ENCODE results near the gene CTCFL. TPM values are rescaled to one million over a fixed set of nuclear protein-coding genes. Genes with fewer than 3 reads are reported as not detected.

Gene CTCFL
- total and polyA plus RNA-seq, 2 of the 8 experiments (the other 6 are each of a cell fraction or from before 2014, with no cell fraction given) = 0.30 to 0.80 TPM

GRCh38 chr20:57450419-57450818, 74.5 kb downstream of the CTCFL start:
- Histone ChIP-seq H3K56ac (replicated peaks; ENCODE audit: insufficient read length, low read depth, low read length) (no peak overlapping the region), H2BK5ac (ENCODE audit: low read depth, low read length) (no peak overlapping the region), H3K23ac (ENCODE audit: insufficient read length) (no peak overlapping the region), H3K4me3 (ENCODE audit: extremely low read depth in 1 of 4, insufficient read depth in 2 of 4, low read depth in 3 of 4, low read length in 4 of 4) (no peak overlapping the region), H2AFZ (ENCODE audit: low read length) (no peak overlapping the region), H4K5ac (ENCODE audit: insufficient read length, low read depth, low read length) (no peak overlapping the region), H2BK12ac (ENCODE audit: low read depth, low read length) (no peak overlapping the region), H2AK5ac (ENCODE audit: low read depth, low read length) (no peak overlapping the region), H3K9ac (replicated peaks in 1 of 4; ENCODE audit: extremely low read depth in 1 of 4, low read depth in 3 of 4, low read length in 3 of 4) (no peak overlapping the region), H3K27ac (ENCODE audit: low read depth, low read length) (no peak overlapping the region), H3K79me1 (ENCODE audit: low read depth, low read length) (no peaks in the 10 kb centered on the region), H2BK20ac (ENCODE audit: low read length) (no peak overlapping the region), H3K36me3 (ENCODE audit: control insufficient read depth in 2 of 4, insufficient read depth in 4 of 4, low read length in 3 of 4) (no peaks in the 10 kb centered on the region), H4K91ac (replicated peaks; ENCODE audit: insufficient read length, low read length) (no peak overlapping the region), H3K18ac (ENCODE audit: extremely low read depth, low read length) (no peak overlapping the region), H2BK15ac (ENCODE audit: low read length) (no peak overlapping the region), H3K14ac (ENCODE audit: insufficient read length) (no peak overlapping the region), H3K4ac (replicated peaks; ENCODE audit: insufficient read length, low read depth, low read length) (no peak overlapping the region), H4K8ac (ENCODE audit: extremely low read depth, insufficient read depth, low read length) (no peak overlapping the region), H3K27me3 (replicated peaks in 1 of 4; ENCODE audit: control insufficient read depth in 3 of 4, extremely low read depth in 1 of 4, insufficient read depth in 3 of 4, low read length in 3 of 4) (0 out of 7 replicates have a peak, but pooled peaks cover 0 to 3% (median 0%) of the 10 kb centered on the region in 4 experiments), H3K79me2 (ENCODE audit: control insufficient read depth in 1 of 2, insufficient read depth in 2 of 2, low read length in 2 of 2) (no peaks in the 10 kb centered on the region), H3K4me1 (replicated peaks in 1 of 4; ENCODE audit: control insufficient read depth in 3 of 4, insufficient read depth in 4 of 4, low read length in 3 of 4) (peaks cover 0 to 2% (median 0%) of the 10 kb centered on the region in 4 experiments; a peak in 2 of 7 replicates), H3K4me2 (ENCODE audit: insufficient read depth in 1 of 2, low read depth in 2 of 2, low read length in 2 of 2) (no peak overlapping the region), H2BK120ac (replicated peaks; ENCODE audit: low read depth, low read length) (no peak overlapping the region), H3K9me3 (ENCODE audit: insufficient read depth in 2 of 2, low read depth in 1 of 2, low read length in 1 of 2) (no peaks in the 10 kb centered on the region), H3K23me2 (ENCODE audit: low read depth, low read length) (peaks cover 2% of the 10 kb centered on the region; the same call in 1 of the 2 replicates), H4K20me1 (replicated peaks in 1 of 2; ENCODE audit: control insufficient read depth in 1 of 2, insufficient read depth in 2 of 2, low read length in 2 of 2) (peaks cover 0 to 1% of the 10 kb centered on the region in 2 experiments)
- no peak for DNase-seq (ENCODE audit: low read depth in 1 of 2, low spot score in 2 of 2)
- POLR2A ChIA-PET (ENCODE audit: partially characterized antibody) = interaction anchor here (1.5 kb wide), 1 partner anchor 9 kb away, joined by 4 read pairs; no protein-coding TSS in a partner anchor
- 90% methylated on average over 6 of the region's 12 CpGs; no CpG with 5 or more reads in 1 of the 2 experiments for WGBS, 2 experiments (ENCODE audit: extremely low coverage in 1 of 2, insufficient coverage in 1 of 2, insufficient read length in 1 of 2, insufficient replicate concordance in 2 of 2, low coverage in 1 of 2, low lambda C conversion rate in 2 of 2, missing lambda C conversion rate in 1 of 2)
- CTCF ChIA-PET (ENCODE audit: partially characterized antibody) = interaction anchor here (1.0 kb wide), 1 partner anchor 10 kb away, joined by 3 read pairs; no protein-coding TSS in a partner anchor
- no peak for FAIRE-seq
- TF ChIP-seq RBBP5 (IDR thresholded peaks at IDR 0.05; ENCODE audit: borderline replicate concordance, low read depth, low read length) = no peak
- no peak for TF ChIP-seq SP2 (IDR thresholded peaks at IDR 0.05; ENCODE audit: low read length)
- TF ChIP-seq, protein P1, sequence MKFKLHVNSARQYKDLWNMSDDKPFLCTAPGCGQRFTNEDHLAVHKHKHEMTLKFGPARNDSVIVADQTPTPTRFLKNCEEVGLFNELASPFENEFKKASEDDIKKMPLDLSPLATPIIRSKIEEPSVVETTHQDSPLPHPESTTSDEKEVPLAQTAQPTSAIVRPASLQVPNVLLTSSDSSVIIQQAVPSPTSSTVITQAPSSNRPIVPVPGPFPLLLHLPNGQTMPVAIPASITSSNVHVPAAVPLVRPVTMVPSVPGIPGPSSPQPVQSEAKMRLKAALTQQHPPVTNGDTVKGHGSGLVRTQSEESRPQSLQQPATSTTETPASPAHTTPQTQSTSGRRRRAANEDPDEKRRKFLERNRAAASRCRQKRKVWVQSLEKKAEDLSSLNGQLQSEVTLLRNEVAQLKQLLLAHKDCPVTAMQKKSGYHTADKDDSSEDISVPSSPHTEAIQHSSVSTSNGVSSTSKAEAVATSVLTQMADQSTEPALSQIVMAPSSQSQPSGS (IDR thresholded peaks at IDR 0.05; ENCODE audit: low read length) = no peak

Measured in H1 (cell line).